IMR-90 (cell line): ENCODE measurements around the gene DYTN. TPM values are rescaled to one million over a fixed set of nuclear protein-coding genes. Genes with fewer than 3 reads are reported as not detected.

ENCODE experiments used
- ATAC-seq: fragments of 200-7000 bp; cut with Tn5 transposase; 2 replicates; pipeline ENCODE4 v1.9.1; 2020; ENCODE audit warnings: low read depth, mild to moderate bottlenecking, moderate library complexity
- BruUV-seq: library from RNA; stranded (reverse); fragments of 400-500 nt; replicated peaks from 2 replicates; lab custom pipeline; 2021; lab: Mats Ljungman, UMichigan
- CTCF ChIA-PET: fragments of 300-600 bp; formaldehyde crosslinking; extraction: SDS; loops from one replicate; lab custom pipeline; 2021; ENCODE audit warnings: antibody characterized with exemption; lab: Yijun Ruan, JAX
- POLR2A ChIA-PET: fragments of 300-600 bp; sonication (Branson Sonifier 250); formaldehyde crosslinking; loops from one replicate; lab custom pipeline; 2022; ENCODE audit warnings: antibody characterized with exemption; ENCODE audit not compliant: unreplicated experiment; lab: Charles Lee
- DNase-seq: peaks from one replicate; pipeline ENCODE4 v3.0.0; 2013
- H2AFZ ChIP-seq: replicated peaks from 2 replicates; pipeline ENCODE3; 2013; ENCODE audit warnings: low read length, mild to moderate bottlenecking; ENCODE audit not compliant: poor library complexity
- H2AK5ac ChIP-seq: 2 replicates; pipeline ENCODE4 v1.6.1; 2013; ENCODE audit warnings: low read depth, low read length, inconsistent platforms
- H2AK9ac ChIP-seq: replicated peaks from 2 replicates; pipeline ENCODE3; 2013; ENCODE audit warnings: mild to moderate bottlenecking, low read depth, low read length, moderate library complexity; ENCODE audit not compliant: poor library complexity
- H2BK120ac ChIP-seq: 2 replicates; pipeline ENCODE4 v1.6.1; 2013; ENCODE audit warnings: low read depth, low read length, inconsistent platforms
- H2BK15ac ChIP-seq: 3 replicates; pipeline ENCODE4 v1.6.1; 2013; ENCODE audit warnings: low read depth, low read length, inconsistent platforms
- H2BK20ac ChIP-seq: 2 replicates; pipeline ENCODE4 v1.6.1; 2013; ENCODE audit warnings: low read depth, mild to moderate bottlenecking, inconsistent platforms, low read length, moderate library complexity
- H2BK5ac ChIP-seq: 2 replicates; pipeline ENCODE4 v1.6.1; 2013; ENCODE audit warnings: mild to moderate bottlenecking, low read depth, low read length, inconsistent platforms; ENCODE audit not compliant: poor library complexity, severe bottlenecking
- H3K14ac ChIP-seq: replicated peaks from 2 replicates; pipeline ENCODE4 v1.6.1; 2013; ENCODE audit warnings: low read depth, low read length, inconsistent platforms
- H3K18ac ChIP-seq: 2 replicates; pipeline ENCODE4 v1.6.1; 2013; ENCODE audit warnings: low read depth, low read length, control low read depth
- H3K23ac ChIP-seq: 2 replicates; pipeline ENCODE4 v1.6.1; 2013; ENCODE audit warnings: low read depth, low read length, inconsistent platforms
- H3K27ac ChIP-seq: 2 replicates; pipeline ENCODE4 v1.5.1; 2013; ENCODE audit warnings: mild to moderate bottlenecking, control low read depth, low read length; ENCODE audit not compliant: insufficient read depth
- H3K27me3 ChIP-seq: 2 replicates; pipeline ENCODE4 v1.6.1; 2013; ENCODE audit warnings: low read length; ENCODE audit not compliant: control insufficient read depth, insufficient read depth
- H3K36me3 ChIP-seq: 2 replicates; pipeline ENCODE4 v1.6.1; 2013; ENCODE audit warnings: low read length, mixed read lengths; ENCODE audit not compliant: control insufficient read depth, insufficient read depth
- H3K4ac ChIP-seq: 2 replicates; pipeline ENCODE4 v1.6.1; 2013; ENCODE audit warnings: low read depth, low read length, inconsistent platforms
- H3K4me1 ChIP-seq: 2 replicates; pipeline ENCODE4 v1.6.1; 2013; ENCODE audit warnings: low read length, mixed read lengths; ENCODE audit not compliant: control insufficient read depth, insufficient read depth
- H3K4me2 ChIP-seq: 2 replicates; pipeline ENCODE4 v1.6.1; 2013; ENCODE audit warnings: low read depth, mild to moderate bottlenecking, control low read depth, low read length, moderate library complexity
- H3K4me3 ChIP-seq: 2 replicates; pipeline ENCODE4 v1.5.1; 2013; ENCODE audit warnings: low read depth, mild to moderate bottlenecking, control low read depth, low read length, moderate library complexity; ENCODE audit not compliant: insufficient read depth
- H3K56ac ChIP-seq: 2 replicates; pipeline ENCODE4 v1.6.1; 2013; ENCODE audit warnings: low read length, inconsistent platforms; ENCODE audit not compliant: insufficient read depth; ENCODE audit errors: extremely low read depth
- H3K79me1 ChIP-seq, 2 experiments: 2 replicates each; pipeline ENCODE4 v1.6.1; 2013; ENCODE audit warnings: low read length in 2 of 2, inconsistent platforms in 1 of 2, low read depth in 1 of 2
- H3K9ac ChIP-seq: 2 replicates; pipeline ENCODE4 v1.6.1; 2013; ENCODE audit warnings: low read depth, low read length, control low read depth
- H3K9me1 ChIP-seq: 2 replicates; pipeline ENCODE4 v1.6.1; 2013; ENCODE audit warnings: low read length, inconsistent platforms; ENCODE audit not compliant: insufficient read depth
- H3K9me3 ChIP-seq: 2 replicates; pipeline ENCODE4 v1.6.1; 2013; ENCODE audit warnings: low read length; ENCODE audit not compliant: control insufficient read depth, insufficient read depth
- H4K20me1 ChIP-seq: 2 replicates; pipeline ENCODE4 v1.6.1; 2013; ENCODE audit warnings: low read length, inconsistent platforms; ENCODE audit not compliant: insufficient read depth
- H4K5ac ChIP-seq: 2 replicates; pipeline ENCODE4 v1.6.1; 2013; ENCODE audit warnings: mild to moderate bottlenecking, low read depth, low read length, control low read depth
- H4K8ac ChIP-seq, 2 experiments: 2 replicates each; pipeline ENCODE4 v1.6.1; 2013; ENCODE audit warnings: low read depth in 2 of 2, low read length in 2 of 2, control low read depth in 1 of 2, inconsistent platforms in 1 of 2
- H4K91ac ChIP-seq: 2 replicates; pipeline ENCODE4 v1.6.1; 2013; ENCODE audit warnings: low read depth, low read length, inconsistent platforms; ENCODE audit not compliant: insufficient read depth
- BHLHE40 ChIP-seq: fragments of 150-350 bp; IDR thresholded peaks from 2 replicates; pipeline ENCODE4 v1.6.1; 2016; ENCODE audit warnings: mild to moderate bottlenecking, low read depth, low read length
- CEBPB ChIP-seq: IDR thresholded peaks from 2 replicates; pipeline ENCODE4 v1.6.1; 2012; ENCODE audit warnings: low read depth, low read length, improper control_type of control experiment
- CHD1 ChIP-seq: IDR thresholded peaks from 2 replicates; pipeline ENCODE4 v1.6.1; 2012; ENCODE audit warnings: low read depth, low read length, improper control_type of control experiment
- FOS ChIP-seq: fragments of 150-350 bp; IDR thresholded peaks from 2 replicates; pipeline ENCODE4 v1.6.1; 2016; ENCODE audit warnings: low read depth, low read length
- MAFK ChIP-seq: IDR thresholded peaks from 2 replicates; pipeline ENCODE4 v1.6.1; 2012; ENCODE audit warnings: low read depth, low read length, improper control_type of control experiment
- MAZ ChIP-seq: IDR thresholded peaks from 2 replicates; pipeline ENCODE4 v1.6.1; 2012; ENCODE audit warnings: low read depth, mild to moderate bottlenecking, low read length, improper control_type of control experiment, moderate library complexity, borderline replicate concordance
- MXI1 ChIP-seq: IDR thresholded peaks from 2 replicates; pipeline ENCODE4 v1.6.1; 2012; ENCODE audit warnings: low read depth, mild to moderate bottlenecking, low read length, moderate library complexity, borderline replicate concordance
- NFE2L2 ChIP-seq: fragments of 150-350 bp; IDR thresholded peaks from 2 replicates; pipeline ENCODE4 v1.6.1; 2016; ENCODE audit warnings: low read depth, mild to moderate bottlenecking, low read length
- POLR2A ChIP-seq: IDR thresholded peaks from 2 replicates; pipeline ENCODE4 v1.6.1; 2012; ENCODE audit warnings: mild to moderate bottlenecking, low read depth, low read length
- RAD21 ChIP-seq: IDR thresholded peaks from 2 replicates; pipeline ENCODE4 v1.6.1; 2012; ENCODE audit warnings: low read length, improper control_type of control experiment
- RCOR1 ChIP-seq: IDR thresholded peaks from 2 replicates; pipeline ENCODE4 v1.6.1; 2012; ENCODE audit warnings: mild to moderate bottlenecking, low read length, improper control_type of control experiment; ENCODE audit not compliant: insufficient replicate concordance
- RFX5 ChIP-seq: IDR thresholded peaks from 2 replicates; pipeline ENCODE4 v1.8.0; 2012; ENCODE audit warnings: low read depth, mild to moderate bottlenecking, low read length, moderate library complexity
- SMC3 ChIP-seq: fragments of 150-350 bp; IDR thresholded peaks from 2 replicates; pipeline ENCODE4 v1.6.1; 2016; ENCODE audit warnings: low read depth, mild to moderate bottlenecking, antibody characterized with exemption, low read length, moderate library complexity
- WGBS, 2 experiments: methylation state at CpG; one replicate each; pipeline versions ENCODE4 v1.1.5 to v1.1.7; 2013; ENCODE audit warnings: missing lambda C conversion rate in 2 of 2; ENCODE audit not compliant: insufficient read length in 1 of 2; ENCODE audit errors: extremely low coverage in 2 of 2; 5-methylcytosine and 5-hydroxymethylcytosine counted together
- dilution Hi-C: fragments of 300-500 bp; cut with HindIII; formaldehyde crosslinking; loops from one replicate; pipeline ENCODE4 v1.14.3; 2018; ENCODE audit warnings: low sequenced_read_pairs; ENCODE audit not compliant: unreplicated experiment
- in situ Hi-C: fragments of 300-500 bp; cut with MboI; formaldehyde crosslinking; loops from 3 replicates; pipeline ENCODE4 v1.14.3; 2019; ENCODE audit warnings: low sequenced_read_pairs, inconsistent platforms, mixed read lengths
- intact Hi-C: fragments of 100-400 bp; cut with micrococcal nuclease; formaldehyde crosslinking; loops from 2 replicates; pipeline ENCODE4 v1.10.0; 2022
- polyA plus RNA-seq, 3 experiments: library from polyadenylated mRNA; depleted of rRNA; stranded (reverse); fragments of >200 nt; gene quantifications; 2 replicates each; pipeline ENCODE4 v1.2.3, GENCODE V29; 2012; ENCODE audit warnings: low replicate concordance in 1 of 3
- total RNA-seq: library from RNA; depleted of rRNA; stranded (reverse); fragments of >200 nt; gene quantifications from 2 replicates; pipeline ENCODE4 v1.2.3, GENCODE V29; 2012
- TF ChIP-seq, protein P1 (sequence below): fragments of 150-350 bp; IDR thresholded peaks from 2 replicates; pipeline ENCODE4 v1.6.1; 2017; ENCODE audit warnings: mild to moderate bottlenecking, antibody characterized with exemption, low read length, low read depth
- TF ChIP-seq, protein P2 (sequence below): fragments of 150-350 bp; IDR thresholded peaks from 2 replicates; pipeline ENCODE4 v1.6.1; 2016; ENCODE audit warnings: low read depth, mild to moderate bottlenecking, low read length, moderate library complexity, borderline replicate concordance
- TF ChIP-seq, protein P3 (sequence below): conservative IDR thresholded peaks from 2 replicates; pipeline ENCODE4 v1.5.1; 2012; ENCODE audit warnings: mild to moderate bottlenecking, low read depth, low read length, improper control_type of control experiment

Gene DYTN
- total and polyA plus RNA-seq, 2 of the 4 experiments (the other 2 are of a cell fraction) = not detected

DNA sequence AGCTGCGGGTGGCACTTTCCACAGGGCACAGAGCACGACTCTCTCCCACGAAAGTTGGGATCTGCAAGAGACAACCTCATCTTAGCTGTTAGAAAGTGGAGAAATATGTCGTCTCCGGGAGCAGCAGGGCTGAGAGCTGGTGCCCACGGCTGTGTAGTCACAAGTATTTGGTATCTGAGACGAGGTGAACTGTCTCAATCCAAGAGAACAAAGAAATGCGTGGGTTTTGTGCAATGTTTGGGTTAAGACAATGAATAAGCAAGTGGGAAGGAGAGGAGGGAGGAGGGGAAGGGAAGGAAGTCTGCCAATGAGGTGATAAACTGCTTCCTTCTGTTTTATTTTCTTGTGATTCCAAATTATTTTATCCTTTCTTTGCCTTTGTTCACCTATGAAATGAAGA lies 18.0 kb downstream of the DYTN start:
- TF ChIP-seq, protein P1, sequence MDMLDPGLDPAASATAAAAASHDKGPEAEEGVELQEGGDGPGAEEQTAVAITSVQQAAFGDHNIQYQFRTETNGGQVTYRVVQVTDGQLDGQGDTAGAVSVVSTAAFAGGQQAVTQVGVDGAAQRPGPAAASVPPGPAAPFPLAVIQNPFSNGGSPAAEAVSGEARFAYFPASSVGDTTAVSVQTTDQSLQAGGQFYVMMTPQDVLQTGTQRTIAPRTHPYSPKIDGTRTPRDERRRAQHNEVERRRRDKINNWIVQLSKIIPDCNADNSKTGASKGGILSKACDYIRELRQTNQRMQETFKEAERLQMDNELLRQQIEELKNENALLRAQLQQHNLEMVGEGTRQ = no peak
- TF ChIP-seq MXI1 (no peak), CEBPB (no peak), RAD21 (no peak), MAFK (no peak), CHD1 (no peak), RCOR1 (no peak), MAZ (no peak), NFE2L2 (no peak), FOS (no peak), POLR2A (no peak), SMC3 (no peak), BHLHE40 (no peak), RFX5 (no peak)
- TF ChIP-seq, protein P2, sequence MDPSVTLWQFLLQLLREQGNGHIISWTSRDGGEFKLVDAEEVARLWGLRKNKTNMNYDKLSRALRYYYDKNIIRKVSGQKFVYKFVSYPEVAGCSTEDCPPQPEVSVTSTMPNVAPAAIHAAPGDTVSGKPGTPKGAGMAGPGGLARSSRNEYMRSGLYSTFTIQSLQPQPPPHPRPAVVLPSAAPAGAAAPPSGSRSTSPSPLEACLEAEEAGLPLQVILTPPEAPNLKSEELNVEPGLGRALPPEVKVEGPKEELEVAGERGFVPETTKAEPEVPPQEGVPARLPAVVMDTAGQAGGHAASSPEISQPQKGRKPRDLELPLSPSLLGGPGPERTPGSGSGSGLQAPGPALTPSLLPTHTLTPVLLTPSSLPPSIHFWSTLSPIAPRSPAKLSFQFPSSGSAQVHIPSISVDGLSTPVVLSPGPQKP = no peak
- TF ChIP-seq, protein P3, sequence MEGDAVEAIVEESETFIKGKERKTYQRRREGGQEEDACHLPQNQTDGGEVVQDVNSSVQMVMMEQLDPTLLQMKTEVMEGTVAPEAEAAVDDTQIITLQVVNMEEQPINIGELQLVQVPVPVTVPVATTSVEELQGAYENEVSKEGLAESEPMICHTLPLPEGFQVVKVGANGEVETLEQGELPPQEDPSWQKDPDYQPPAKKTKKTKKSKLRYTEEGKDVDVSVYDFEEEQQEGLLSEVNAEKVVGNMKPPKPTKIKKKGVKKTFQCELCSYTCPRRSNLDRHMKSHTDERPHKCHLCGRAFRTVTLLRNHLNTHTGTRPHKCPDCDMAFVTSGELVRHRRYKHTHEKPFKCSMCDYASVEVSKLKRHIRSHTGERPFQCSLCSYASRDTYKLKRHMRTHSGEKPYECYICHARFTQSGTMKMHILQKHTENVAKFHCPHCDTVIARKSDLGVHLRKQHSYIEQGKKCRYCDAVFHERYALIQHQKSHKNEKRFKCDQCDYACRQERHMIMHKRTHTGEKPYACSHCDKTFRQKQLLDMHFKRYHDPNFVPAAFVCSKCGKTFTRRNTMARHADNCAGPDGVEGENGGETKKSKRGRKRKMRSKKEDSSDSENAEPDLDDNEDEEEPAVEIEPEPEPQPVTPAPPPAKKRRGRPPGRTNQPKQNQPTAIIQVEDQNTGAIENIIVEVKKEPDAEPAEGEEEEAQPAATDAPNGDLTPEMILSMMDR = no peak
- H3K27ac ChIP-seq = no peak overlapping the region
- H3K23ac ChIP-seq = no peak overlapping the region
- no peak overlapping the region for H2BK5ac ChIP-seq
- no peak overlapping the region for H2AK5ac ChIP-seq
- no peaks in the 10 kb centered on the region for H3K9me1 ChIP-seq
- H3K56ac ChIP-seq = no peak overlapping the region
- no peak overlapping the region for H2BK120ac ChIP-seq
- no peak for ATAC-seq
- dilution Hi-C loops = no loop called here
- no peak for DNase-seq
- H2AFZ ChIP-seq = no peak overlapping the region
- H4K8ac ChIP-seq = no peak overlapping the region
- H3K4me2 ChIP-seq = no peak overlapping the region
- no peak overlapping the region for H3K18ac ChIP-seq
- no peak overlapping the region for H2AK9ac ChIP-seq
- no peak overlapping the region for H2BK15ac ChIP-seq
- no peak overlapping the region for H3K14ac ChIP-seq
- no peak overlapping the region for H4K91ac ChIP-seq
- CTCF ChIA-PET = no interaction called here
- H3K4me1 ChIP-seq = no peaks in the 10 kb centered on the region
- no peaks in the 10 kb centered on the region for H4K20me1 ChIP-seq
- H3K4ac ChIP-seq = no peak overlapping the region
- BruUV-seq = no TSS peak
- peaks cover 3% of the 10 kb centered on the region for H3K27me3 ChIP-seq
- H3K9me3 ChIP-seq = no peaks in the 10 kb centered on the region
- H3K36me3 ChIP-seq = no peaks in the 10 kb centered on the region
- H3K79me1 ChIP-seq = no peaks in the 10 kb centered on the region
- 16% methylated on average over 3 of the region's 8 CpGs; no CpG with 5 or more reads in 1 of the 2 experiments for WGBS, 2 experiments
- intact Hi-C loops = no loop called here
- in situ Hi-C loops = no loop called here
- POLR2A ChIA-PET = no interaction called here
- no peak overlapping the region for H2BK20ac ChIP-seq
- no peak overlapping the region for H3K9ac ChIP-seq
- no peak overlapping the region for H4K5ac ChIP-seq
- no peak overlapping the region for H3K4me3 ChIP-seq
